ENCODE data around the gene GFPT2. TPM values are rescaled to one million over a fixed set of nuclear protein-coding genes. Genes with fewer than 3 reads are reported as not detected.

GFPT2 gene
- total RNA-seq, 1 donor from 2014 or later = 17.6 TPM

- Mint-ChIP-seq H3K4me1 (ENCODE audit: unreplicated experiment) (peaks cover 6% of the 10 kb centered on the region), H3K27ac (peak overlapping the region; percentile 50), H3K27me3 (peaks cover 56% of the 10 kb centered on the region), H3K9me3 (no peaks in the 10 kb centered on the region), H3K4me3 (peak overlapping the region; percentile 85), H3K36me3 (no peaks in the 10 kb centered on the region)
- no peak for DNase-seq (ENCODE audit: extremely low spot score, unreplicated experiment)
- TF ChIP-seq CTCF (conservative IDR thresholded peaks at IDR 0.05) = no peak
These were observed 880 bp upstream of the GFPT2 start for GRCh38 chr5:180353980-180354452.

GRCh38 chr5:180352116-180353047 is 754 bp downstream of the GFPT2 start:
- H3K4me1 Mint-ChIP-seq (ENCODE audit: unreplicated experiment) = peaks cover 6% of the 10 kb centered on the region
- DNase-seq (ENCODE audit: extremely low spot score, unreplicated experiment) = no peak
- no peaks in the 10 kb centered on the region for H3K36me3 Mint-ChIP-seq
- peak overlapping the region; percentile 31 for H3K27ac Mint-ChIP-seq
- peak overlapping the region; percentile 87 for H3K4me3 Mint-ChIP-seq
- no peaks in the 10 kb centered on the region for H3K9me3 Mint-ChIP-seq
- TF ChIP-seq CTCF (conservative IDR thresholded peaks at IDR 0.05) = no peak
- peaks cover 54% of the 10 kb centered on the region for H3K27me3 Mint-ChIP-seq

GRCh38 chr5:180350711-180351465 is 2.2 kb downstream of the GFPT2 start:
- peaks cover 6% of the 10 kb centered on the region for H3K4me1 Mint-ChIP-seq (ENCODE audit: unreplicated experiment)
- no peak for TF ChIP-seq CTCF (conservative IDR thresholded peaks at IDR 0.05)
- DNase-seq (ENCODE audit: extremely low spot score, unreplicated experiment) = no peak
- no peaks in the 10 kb centered on the region for H3K36me3 Mint-ChIP-seq
- H3K9me3 Mint-ChIP-seq = no peaks in the 10 kb centered on the region
- peak overlapping the region; percentile 87 for H3K4me3 Mint-ChIP-seq
- H3K27me3 Mint-ChIP-seq = peaks cover 50% of the 10 kb centered on the region
- no peak overlapping the region for H3K27ac Mint-ChIP-seq

GRCh38 chr5:180350296-180350695 is 2.8 kb downstream of the GFPT2 start:
- Mint-ChIP-seq H3K4me3 (peak overlapping the region; percentile 87), H3K9me3 (no peaks in the 10 kb centered on the region), H3K36me3 (no peaks in the 10 kb centered on the region), H3K27me3 (peaks cover 47% of the 10 kb centered on the region), H3K27ac (no peak overlapping the region), H3K4me1 (ENCODE audit: unreplicated experiment) (peaks cover 6% of the 10 kb centered on the region)
- DNase-seq (ENCODE audit: extremely low spot score, unreplicated experiment) = no peak
- TF ChIP-seq CTCF (conservative IDR thresholded peaks at IDR 0.05) = no peak

GRCh38 chr5:180349391-180349790 is 3.7 kb downstream of the GFPT2 start:
- DNase-seq (ENCODE audit: extremely low spot score, unreplicated experiment) = no peak
- H3K4me1 Mint-ChIP-seq (ENCODE audit: unreplicated experiment) = peaks cover 6% of the 10 kb centered on the region
- TF ChIP-seq CTCF (conservative IDR thresholded peaks at IDR 0.05) = no peak
- no peak overlapping the region for H3K4me3 Mint-ChIP-seq
- peaks cover 40% of the 10 kb centered on the region for H3K27me3 Mint-ChIP-seq
- no peaks in the 10 kb centered on the region for H3K9me3 Mint-ChIP-seq
- no peak overlapping the region for H3K27ac Mint-ChIP-seq
- H3K36me3 Mint-ChIP-seq = no peaks in the 10 kb centered on the region

Data from type B pancreatic cell (in vitro differentiated cells).